Left ventricle myocardium inferior (tissue), 1 donor: ENCODE data around the gene ZNF568. TPM values are rescaled to one million over a fixed set of nuclear protein-coding genes. Genes with fewer than 3 reads are reported as not detected.

Experiments used
- DNase-seq: peaks from one replicate; pipeline ENCODE4 v3.0.0-alpha.2; 2020
- H3K27ac ChIP-seq: fragments of 200-600 bp; replicated peaks from 2 replicates; pipeline ENCODE4 v1.8.0; 2021
- H3K27me3 ChIP-seq: fragments of 200-600 bp; 2 replicates; pipeline ENCODE4 v1.8.0; 2021; ENCODE audit warnings: low read depth
- H3K36me3 ChIP-seq: fragments of 200-600 bp; 2 replicates; pipeline ENCODE4 v1.8.0; 2021
- H3K4me1 ChIP-seq: fragments of 200-600 bp; 2 replicates; pipeline ENCODE4 v1.8.0; 2021
- H3K4me3 ChIP-seq: fragments of 200-600 bp; 2 replicates; pipeline ENCODE4 v1.8.0; 2021; ENCODE audit warnings: mild to moderate bottlenecking, moderate library complexity
- H3K9me3 ChIP-seq: fragments of 200-600 bp; replicated peaks from 2 replicates; pipeline ENCODE4 v1.8.0; 2021
- CTCF ChIP-seq: fragments of 200-600 bp; IDR thresholded peaks from 2 replicates; pipeline ENCODE4 v1.8.0; 2021; ENCODE audit warnings: antibody characterized with exemption, mild to moderate bottlenecking, borderline replicate concordance
- intact Hi-C: fragments of 100-400 bp; cut with micrococcal nuclease; formaldehyde crosslinking; loops from one replicate; pipeline ENCODE4 v1.11.0; 2022
- long read RNA-seq: library from polyadenylated mRNA; unstranded; transcript quantifications from one replicate; pipeline ENCODE4 v2.0.0, GENCODE V29; 2021
- total RNA-seq: library from RNA; stranded (reverse); fragmentation: NEBNext Ultra II Directional; extraction: Animal tissue kit (Norgen Biotek cat#: 25700); gene quantifications from one replicate; pipeline ENCODE4 v1.2.1, GENCODE V29; 2021
- donor health status: DM: no; HTN: yes; CAD: no; lungs with severe emphysema.

The ZNF568 gene
- 7.1 TPM for total RNA-seq
- long read RNA-seq, partial matches to known transcripts: 0 of 7 reads
- long read RNA-seq, other reads (novel, unspliced or antisense): 2 of 7 reads

- Histone ChIP-seq H3K4me1 (peaks cover 28% of the 10 kb centered on the region), H3K27me3 (no peaks in the 10 kb centered on the region), H3K27ac (peak within 1 kb of the TSS; percentile 97), H3K4me3 (peak within 1 kb of the TSS; percentile 82), H3K36me3 (peaks cover 60% of the 10 kb centered on the region), H3K9me3 (peaks cover 25% of the 10 kb centered on the region)
- peak; percentile 91 for DNase-seq
- intact Hi-C loops: no loop called here
- TF ChIP-seq CTCF: peak; percentile 70
Measured at GRCh38 chr19:36915992-36916830, at the start of gene ZNF568, which contains the start of gene ZNF829. Gene ZNF568, plus strand, starts transcription at chr19:36916332. Its CDS starts 6,439 bp downstream, at chr19:36922771. Gene ZNF829, minus strand, starts transcription at chr19:36916291. Its CDS starts 1,124 bp downstream, at chr19:36915167.

- no peak for DNase-seq
- Histone ChIP-seq H3K4me3 (no peak overlapping the region), H3K36me3 (peaks cover 100% of the 10 kb centered on the region), H3K9me3 (peaks cover 100% of the 10 kb centered on the region), H3K27ac (no peak overlapping the region), H3K27me3 (no peaks in the 10 kb centered on the region), H3K4me1 (no peaks in the 10 kb centered on the region)
- TF ChIP-seq CTCF: no peak
- intact Hi-C loops: loop anchor here (10.0 kb wide), 1 partner anchor 62 kb away; no protein-coding TSS in a partner anchor
Measured at GRCh38 chr19:36876993-36877938, 38.9 kb upstream of the ZNF568 start.

GRCh38 chr19:36891768-36892357, 24.3 kb upstream of the ZNF568 start:
- intact Hi-C loops: no loop called here
- H3K4me3 ChIP-seq: no peak overlapping the region
- no peaks in the 10 kb centered on the region for H3K27me3 ChIP-seq
- no peaks in the 10 kb centered on the region for H3K4me1 ChIP-seq
- no peak for DNase-seq
- H3K36me3 ChIP-seq: peaks cover 98% of the 10 kb centered on the region
- TF ChIP-seq CTCF: no peak
- H3K9me3 ChIP-seq: peaks cover 100% of the 10 kb centered on the region
- no peak overlapping the region for H3K27ac ChIP-seq

GRCh38 chr19:36894849-36895383, 21.2 kb upstream of the ZNF568 start:
- no peaks in the 10 kb centered on the region for H3K27me3 ChIP-seq
- no peak overlapping the region for H3K4me3 ChIP-seq
- DNase-seq: no peak
- intact Hi-C loops: no loop called here
- H3K27ac ChIP-seq: no peak overlapping the region
- peaks cover 100% of the 10 kb centered on the region for H3K9me3 ChIP-seq
- peaks cover 100% of the 10 kb centered on the region for H3K36me3 ChIP-seq
- TF ChIP-seq CTCF: no peak
- no peaks in the 10 kb centered on the region for H3K4me1 ChIP-seq

- TF ChIP-seq CTCF: no peak
- no peak overlapping the region for H3K27ac ChIP-seq
- peaks cover 100% of the 10 kb centered on the region for H3K36me3 ChIP-seq
- H3K4me3 ChIP-seq: no peak overlapping the region
- no peak for DNase-seq
- H3K27me3 ChIP-seq: no peaks in the 10 kb centered on the region
- H3K9me3 ChIP-seq: peaks cover 99% of the 10 kb centered on the region
- H3K4me1 ChIP-seq: no peaks in the 10 kb centered on the region
- intact Hi-C loops: no loop called here
Measured at GRCh38 chr19:36898422-36898821, 17.7 kb upstream of the ZNF568 start.
